Ovary (tissue), 3 donors: ENCODE data around the gene DYRK1A.

Experiments
- POLR2A ChIP-seq: fragments of 450-650 bp; IDR thresholded peaks from one replicate; pipeline ENCODE4 v1.6.1; 2017; ENCODE audit warnings: antibody characterized with exemption, mild to moderate bottlenecking, moderate library complexity
- TF ChIP-seq, protein P1 (sequence below), 3 donors: fragments of 450-650 bp in 2 of 3; fragments of 200-600 bp in 1 of 3; IDR thresholded peaks; one replicate each; pipeline versions ENCODE4 v1.5.1 to v1.8.0; 2016 to 2022; ENCODE audit warnings: antibody characterized with exemption in 3 of 3, mild to moderate bottlenecking in 1 of 3
- donor health status: DM: no; HTN: no; CAD: no.

- TF ChIP-seq, protein P1, sequence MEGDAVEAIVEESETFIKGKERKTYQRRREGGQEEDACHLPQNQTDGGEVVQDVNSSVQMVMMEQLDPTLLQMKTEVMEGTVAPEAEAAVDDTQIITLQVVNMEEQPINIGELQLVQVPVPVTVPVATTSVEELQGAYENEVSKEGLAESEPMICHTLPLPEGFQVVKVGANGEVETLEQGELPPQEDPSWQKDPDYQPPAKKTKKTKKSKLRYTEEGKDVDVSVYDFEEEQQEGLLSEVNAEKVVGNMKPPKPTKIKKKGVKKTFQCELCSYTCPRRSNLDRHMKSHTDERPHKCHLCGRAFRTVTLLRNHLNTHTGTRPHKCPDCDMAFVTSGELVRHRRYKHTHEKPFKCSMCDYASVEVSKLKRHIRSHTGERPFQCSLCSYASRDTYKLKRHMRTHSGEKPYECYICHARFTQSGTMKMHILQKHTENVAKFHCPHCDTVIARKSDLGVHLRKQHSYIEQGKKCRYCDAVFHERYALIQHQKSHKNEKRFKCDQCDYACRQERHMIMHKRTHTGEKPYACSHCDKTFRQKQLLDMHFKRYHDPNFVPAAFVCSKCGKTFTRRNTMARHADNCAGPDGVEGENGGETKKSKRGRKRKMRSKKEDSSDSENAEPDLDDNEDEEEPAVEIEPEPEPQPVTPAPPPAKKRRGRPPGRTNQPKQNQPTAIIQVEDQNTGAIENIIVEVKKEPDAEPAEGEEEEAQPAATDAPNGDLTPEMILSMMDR (IDR thresholded peaks at IDR 0.05) = no peak
- no peak for TF ChIP-seq POLR2A
Observed at GRCh38 chr21:37558676-37559211, 192.2 kb downstream of the DYRK1A start.
